PC-3 (cell line): ENCODE results near the gene AGBL3. TPM values are rescaled to one million over a fixed set of nuclear protein-coding genes. Genes with fewer than 3 reads are reported as not detected.
A peak's percentile ranks its signal among the peaks of the same experiment; 100 is the strongest.

ENCODE experiments used
- ATAC-seq: fragments of 200-7000 bp; cut with Tn5 transposase; 2 replicates; pipeline ENCODE4 v1.9.1; 2020; ENCODE audit warnings: mild to moderate bottlenecking, moderate library complexity
- BruUV-seq: library from RNA; stranded (reverse); fragments of 400-500 nt; replicated peaks from 2 replicates; lab custom pipeline; 2021; lab: Mats Ljungman, UMichigan
- CTCF ChIA-PET: fragments of 300-600 bp; sonication (Branson Sonifier 250); formaldehyde crosslinking; loops from one replicate; lab custom pipeline; 2022; ENCODE audit warnings: antibody characterized with exemption; lab: Charles Lee
- POLR2A ChIA-PET: fragments of 300-600 bp; sonication (Branson Sonifier 250); formaldehyde crosslinking; loops from one replicate; lab custom pipeline; 2022; ENCODE audit warnings: antibody characterized with exemption; ENCODE audit not compliant: unreplicated experiment; lab: Charles Lee
- DNase-seq: peaks from one replicate; pipeline ENCODE4 v3.0.0-alpha.2; 2015
- H2AFZ ChIP-seq: fragments of 300-600 bp; sonication (generic); 2 replicates; pipeline ENCODE4 v1.6.0; 2016; ENCODE audit warnings: antibody characterized with exemption, low read length
- H3F3A ChIP-seq: fragments of 300-600 bp; sonication (generic); one replicate; pipeline ENCODE4 v1.6.0; 2017; ENCODE audit warnings: antibody characterized with exemption, low read length, control low read depth, mild to moderate bottlenecking; ENCODE audit not compliant: unreplicated experiment
- H3K27ac ChIP-seq: fragments of 300-600 bp; sonication (generic); 2 replicates; pipeline ENCODE4 v1.5.1; 2016; ENCODE audit warnings: mild to moderate bottlenecking, low read length
- H3K27me3 ChIP-seq: fragments of 300-600 bp; sonication (generic); 2 replicates; pipeline ENCODE4 v1.6.1; 2016; ENCODE audit warnings: low read length, mixed read lengths
- H3K36me3 ChIP-seq: fragments of 300-600 bp; sonication (generic); 2 replicates; pipeline ENCODE4 v1.6.1; 2016; ENCODE audit warnings: low read depth, mixed run types, low read length, mixed read lengths
- H3K4me1 ChIP-seq: fragments of 300-600 bp; sonication (generic); 2 replicates; pipeline ENCODE4 v1.5.1; 2016; ENCODE audit warnings: low read length; ENCODE audit not compliant: insufficient read depth
- H3K4me2 ChIP-seq: fragments of 300-600 bp; sonication (generic); 2 replicates; pipeline ENCODE4 v1.6.0; 2016; ENCODE audit warnings: low read length
- H3K4me3 ChIP-seq: fragments of 300-600 bp; sonication (generic); 2 replicates; pipeline ENCODE4 v1.5.1; 2016; ENCODE audit warnings: mild to moderate bottlenecking, low read length, mixed read lengths
- H3K79me2 ChIP-seq: fragments of 300-600 bp; sonication (generic); 2 replicates; pipeline ENCODE4 v1.6.1; 2017; ENCODE audit warnings: low read length, mixed read lengths
- H3K9ac ChIP-seq: fragments of 300-600 bp; sonication (generic); 2 replicates; pipeline ENCODE4 v1.6.0; 2016; ENCODE audit warnings: mild to moderate bottlenecking, low read length
- H3K9me2 ChIP-seq: fragments of 300-600 bp; sonication (generic); replicated peaks from 2 replicates; pipeline ENCODE4 v1.6.1; 2016; ENCODE audit warnings: mixed run types, low read length, mixed read lengths
- H3K9me3 ChIP-seq: fragments of 300-600 bp; sonication (generic); 2 replicates; pipeline ENCODE4 v1.6.1; 2016; ENCODE audit warnings: low read length, mixed read lengths
- H4K20me1 ChIP-seq: fragments of 300-600 bp; sonication (generic); 2 replicates; pipeline ENCODE4 v1.6.1; 2016; ENCODE audit warnings: low read length, mixed read lengths
- CTCF ChIP-seq: fragments of 300-600 bp; sonication (generic); conservative IDR thresholded peaks from 2 replicates; pipeline ENCODE4 v1.5.1; 2017; ENCODE audit warnings: antibody characterized with exemption, low read depth, mild to moderate bottlenecking, low read length
- EZH2 ChIP-seq: fragments of 300-600 bp; sonication (generic); IDR thresholded peaks from one replicate; pipeline ENCODE4 v1.6.1; 2017; ENCODE audit warnings: antibody characterized with exemption, mild to moderate bottlenecking, low read length; ENCODE audit not compliant: unreplicated experiment
- EZH2phosphoT487 ChIP-seq: fragments of 300-600 bp; sonication (generic); IDR thresholded peaks from 2 replicates; pipeline ENCODE4 v1.6.1; 2018; ENCODE audit warnings: mild to moderate bottlenecking, antibody characterized with exemption, low read length, borderline replicate concordance
- intact Hi-C: fragments of 100-400 bp; cut with micrococcal nuclease; formaldehyde crosslinking; loops from 2 replicates; pipeline ENCODE4 v1.9.0; 2023
- total RNA-seq: library from RNA; depleted of rRNA; stranded (reverse); fragments of >200 nt; gene quantifications from 2 replicates; pipeline ENCODE4 v1.2.3, GENCODE V29; 2014

The AGBL3 gene
- total RNA-seq, 1 experiment from 2014 or later: 2.5 TPM

- no peak for TF ChIP-seq EZH2
- TF ChIP-seq EZH2phosphoT487: no peak
- no peak for TF ChIP-seq CTCF
- Histone ChIP-seq H3K27ac (no peak overlapping the region), H3K36me3 (peaks cover 7% of the 10 kb centered on the region), H3K4me3 (no peak overlapping the region), H3K9me2 (no peaks in the 10 kb centered on the region), H2AFZ (no peak overlapping the region), H3K9ac (no peak overlapping the region), H3K79me2 (no peaks in the 10 kb centered on the region), H3K9me3 (peaks cover 5% of the 10 kb centered on the region; the same call in 1 of the 2 replicates), H3F3A (no peaks in the 10 kb centered on the region), H3K4me2 (no peak overlapping the region), H4K20me1 (no peaks in the 10 kb centered on the region), H3K4me1 (no peaks in the 10 kb centered on the region), H3K27me3 (no peaks in the 10 kb centered on the region)
- BruUV-seq: no TSS peak
- peak; percentile 23; the same call in 1 of the 2 replicates for ATAC-seq
- ChIA-PET CTCF (no interaction called here), POLR2A (interaction anchor here (0.6 kb wide), 1 partner anchor 207 kb away, joined by 4 read pairs; no protein-coding TSS in a partner anchor)
- intact Hi-C loops: no loop called here
- DNase-seq: no peak
Observed at GRCh38 chr7:135160098-135160857, 174.0 kb downstream of the AGBL3 start.

DNA sequence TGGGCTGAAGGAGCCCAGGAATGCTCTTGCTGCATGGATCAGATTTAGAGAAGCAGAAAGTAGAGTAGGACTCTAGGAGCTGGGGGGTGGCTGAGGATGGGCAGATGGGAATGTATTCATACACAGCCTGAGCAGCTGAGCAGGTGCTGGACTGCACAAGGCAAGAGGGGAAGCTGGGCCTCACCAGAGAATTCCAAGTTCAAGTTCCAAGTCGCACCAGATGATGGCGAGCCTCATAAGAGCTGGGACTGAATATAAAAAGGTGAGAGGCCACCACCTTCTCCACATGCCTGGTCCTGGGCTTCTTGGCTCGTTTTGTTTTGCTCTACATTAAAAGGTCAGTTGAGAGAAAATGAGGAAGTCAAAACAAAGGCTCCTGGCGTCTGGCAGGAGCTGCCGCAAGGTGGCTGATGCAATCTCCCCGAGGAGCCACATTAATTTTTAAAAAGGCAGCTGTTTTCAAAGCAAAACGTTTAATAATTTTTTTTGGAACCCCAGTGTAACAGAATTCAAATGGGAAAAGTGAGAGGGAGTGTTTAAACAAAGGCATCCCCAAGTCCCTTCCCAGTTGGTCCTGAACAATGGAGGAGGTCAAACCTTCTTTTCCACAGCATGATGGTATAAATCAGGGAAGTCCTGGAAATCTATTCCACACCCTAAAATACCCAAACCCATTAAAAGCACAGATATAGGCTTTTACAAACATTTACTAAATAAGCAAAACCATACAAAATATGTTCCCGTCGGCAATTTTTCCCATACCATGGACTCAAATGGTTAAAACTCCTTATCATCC, 174.7 kb downstream of the AGBL3 start:
- no TSS peak for BruUV-seq
- POLR2A ChIA-PET: no interaction called here

More for the DNA sequence above, 174.7 kb downstream of the AGBL3 start:
- no peaks in the 10 kb centered on the region for H4K20me1 ChIP-seq
- no peak overlapping the region for H2AFZ ChIP-seq
- peaks cover 3% of the 10 kb centered on the region; the same call in 1 of the 2 replicates for H3K9me3 ChIP-seq
- H3K27ac ChIP-seq: no peak overlapping the region
- no peak overlapping the region for H3K4me2 ChIP-seq
- ATAC-seq (no peak), DNase-seq (no peak)
- intact Hi-C loops: no loop called here
- CTCF ChIA-PET: no interaction called here
- H3K4me1 ChIP-seq: no peaks in the 10 kb centered on the region
- no peaks in the 10 kb centered on the region for H3K27me3 ChIP-seq
- H3F3A ChIP-seq: no peaks in the 10 kb centered on the region
- H3K36me3 ChIP-seq: peaks cover 13% of the 10 kb centered on the region
- H3K9ac ChIP-seq: no peak overlapping the region
- no peak for TF ChIP-seq EZH2
- no peak for TF ChIP-seq CTCF
- no peak overlapping the region for H3K4me3 ChIP-seq
- H3K79me2 ChIP-seq: no peaks in the 10 kb centered on the region
- no peaks in the 10 kb centered on the region for H3K9me2 ChIP-seq
